Forelimb muscle (tissue), 1 donor: ENCODE results near the gene SLC30A2. TPM values are rescaled to one million over a fixed set of nuclear protein-coding genes. Genes with fewer than 3 reads are reported as not detected.

ENCODE experiments used
- DNase-seq: peaks from one replicate; pipeline ENCODE4 v3.0.0-alpha.2; 2013; ENCODE audit warnings: low read depth
- polyA plus RNA-seq: library from polyadenylated mRNA; unstranded; fragments of 120-200 nt; gene quantifications from one replicate; pipeline ENCODE4 v1.2.1, GENCODE V29; 2013; ENCODE audit not compliant: insufficient read length

The SLC30A2 gene
- polyA plus RNA-seq, 1 donor = 1.00 TPM

DNA sequence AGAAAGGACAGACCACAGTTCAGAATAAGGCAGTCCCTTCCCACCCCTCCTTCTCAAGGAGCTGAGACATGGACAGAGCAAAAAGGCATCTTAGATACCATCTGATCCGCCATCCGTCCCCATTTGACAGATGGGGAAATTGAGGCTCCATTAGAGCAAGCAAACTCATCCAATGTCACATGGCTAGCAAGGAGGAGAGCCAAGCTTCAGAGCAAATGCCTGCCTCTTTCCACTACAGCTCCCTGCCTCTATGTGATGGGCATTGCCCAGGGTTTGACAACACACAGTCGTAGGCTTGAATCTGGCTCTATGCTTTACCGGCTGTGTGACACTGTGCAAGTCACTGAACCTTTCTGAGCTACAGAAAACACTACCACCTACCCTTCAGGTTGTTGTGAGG is 3.9 kb downstream of the SLC30A2 start:
- no peak for DNase-seq

DNA sequence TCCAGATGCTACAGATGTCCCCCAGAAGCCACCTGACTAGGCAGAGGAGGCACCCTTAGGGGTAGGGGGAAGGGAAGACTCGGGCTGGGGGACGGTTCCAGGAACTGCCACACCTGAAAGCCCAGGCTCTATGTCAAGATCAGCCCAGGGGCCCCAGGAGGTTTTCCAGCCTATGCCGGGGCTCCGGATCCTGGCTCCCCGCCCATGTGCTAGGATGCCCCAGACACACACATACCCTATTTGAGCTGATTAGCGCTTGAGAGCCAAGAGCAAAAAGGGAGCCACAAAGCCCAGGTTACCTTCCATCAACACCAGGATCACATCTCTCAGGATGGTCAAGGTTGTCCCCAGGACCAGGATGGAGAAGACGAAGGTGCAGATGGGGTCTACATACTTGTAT is 4.5 kb downstream of the SLC30A2 start:
- DNase-seq = no peak

DNA sequence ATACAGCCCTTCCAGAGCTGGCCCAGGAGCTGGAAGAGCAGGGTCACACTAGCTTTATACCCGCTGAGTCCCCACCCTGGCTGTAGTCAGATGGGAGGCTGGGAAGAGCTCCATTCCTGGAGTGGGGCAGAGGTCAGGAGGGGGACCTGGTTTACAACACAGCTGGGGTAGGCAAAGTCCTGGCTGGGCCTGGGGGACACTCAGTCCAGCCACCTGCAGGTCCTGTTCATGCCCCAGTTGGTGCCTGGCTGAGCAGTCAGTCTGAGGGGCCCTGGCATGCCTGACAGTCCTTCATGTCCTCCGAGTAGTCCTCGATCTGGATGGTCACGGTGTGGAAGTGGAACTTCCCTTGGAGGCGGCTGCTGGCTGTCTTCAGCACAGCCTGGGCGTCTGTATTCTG is 7.0 kb downstream of the SLC30A2 start:
- DNase-seq = no peak

DNA sequence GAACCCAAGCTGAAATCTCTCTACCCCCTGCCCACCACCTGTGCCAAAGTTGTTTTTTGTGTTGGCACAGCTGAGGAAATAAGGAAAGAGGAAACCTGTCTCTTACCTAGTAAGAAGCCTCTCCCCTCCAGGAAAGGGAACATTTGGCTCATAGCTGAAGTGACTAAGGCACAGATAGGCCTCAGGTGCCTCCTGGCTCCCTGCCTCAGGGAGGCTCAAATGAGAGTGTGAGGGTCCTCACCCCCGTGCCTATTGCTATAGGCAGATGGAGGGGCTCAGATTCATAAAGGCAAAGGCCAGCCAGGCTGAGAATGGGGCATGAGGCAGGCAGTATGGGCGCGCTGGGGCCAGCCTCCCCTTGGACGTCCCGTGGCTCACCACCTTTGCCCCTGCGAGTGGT is 7.4 kb downstream of the SLC30A2 start:
- no peak for DNase-seq

DNA sequence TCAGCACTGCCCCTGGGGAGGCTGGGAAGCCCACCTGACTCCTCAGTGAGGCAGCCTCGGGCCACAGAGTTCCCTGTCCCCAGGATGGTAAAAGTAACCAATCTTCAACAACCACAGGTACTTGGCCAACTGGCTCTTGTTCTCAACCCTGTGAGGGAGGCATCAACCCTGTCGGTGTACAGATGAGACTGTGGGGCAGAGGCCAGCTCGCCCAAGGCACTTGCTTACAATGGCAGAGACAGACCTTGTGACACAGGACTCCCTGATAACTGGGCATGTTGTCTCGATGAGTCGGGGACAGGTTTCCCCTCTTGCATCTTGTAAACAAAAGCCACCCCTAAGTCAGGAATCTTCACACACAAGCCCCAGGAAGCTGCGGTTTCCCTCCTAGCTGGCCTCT is 8.0 kb downstream of the SLC30A2 start:
- DNase-seq = no peak

DNA sequence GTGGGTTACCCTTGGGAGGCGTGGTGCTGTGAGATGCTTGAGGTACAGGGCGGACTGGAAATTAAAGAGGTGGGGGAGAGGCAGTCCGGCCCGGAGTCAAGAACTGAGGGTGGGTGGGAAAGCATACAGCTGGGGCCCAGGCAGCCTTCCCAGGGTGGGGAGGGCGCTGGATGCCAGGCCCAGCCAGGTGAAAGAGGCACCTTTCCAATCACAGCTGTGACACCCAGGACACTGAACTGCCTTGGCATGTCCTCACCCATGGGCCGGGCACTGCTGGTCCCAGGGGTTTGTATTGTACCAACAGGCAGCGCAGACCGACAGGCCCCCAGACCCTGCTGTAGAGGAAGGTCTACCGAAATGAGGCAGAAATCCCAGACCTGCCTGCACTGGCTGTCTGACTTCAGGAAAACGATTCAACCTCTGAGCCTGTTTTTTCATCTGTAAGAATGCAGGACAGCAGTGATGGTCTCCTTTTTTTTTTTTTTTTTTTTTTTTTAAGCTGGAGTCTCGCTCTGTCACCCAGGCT is 9.1 kb downstream of the SLC30A2 start:
- DNase-seq = no peak

DNA sequence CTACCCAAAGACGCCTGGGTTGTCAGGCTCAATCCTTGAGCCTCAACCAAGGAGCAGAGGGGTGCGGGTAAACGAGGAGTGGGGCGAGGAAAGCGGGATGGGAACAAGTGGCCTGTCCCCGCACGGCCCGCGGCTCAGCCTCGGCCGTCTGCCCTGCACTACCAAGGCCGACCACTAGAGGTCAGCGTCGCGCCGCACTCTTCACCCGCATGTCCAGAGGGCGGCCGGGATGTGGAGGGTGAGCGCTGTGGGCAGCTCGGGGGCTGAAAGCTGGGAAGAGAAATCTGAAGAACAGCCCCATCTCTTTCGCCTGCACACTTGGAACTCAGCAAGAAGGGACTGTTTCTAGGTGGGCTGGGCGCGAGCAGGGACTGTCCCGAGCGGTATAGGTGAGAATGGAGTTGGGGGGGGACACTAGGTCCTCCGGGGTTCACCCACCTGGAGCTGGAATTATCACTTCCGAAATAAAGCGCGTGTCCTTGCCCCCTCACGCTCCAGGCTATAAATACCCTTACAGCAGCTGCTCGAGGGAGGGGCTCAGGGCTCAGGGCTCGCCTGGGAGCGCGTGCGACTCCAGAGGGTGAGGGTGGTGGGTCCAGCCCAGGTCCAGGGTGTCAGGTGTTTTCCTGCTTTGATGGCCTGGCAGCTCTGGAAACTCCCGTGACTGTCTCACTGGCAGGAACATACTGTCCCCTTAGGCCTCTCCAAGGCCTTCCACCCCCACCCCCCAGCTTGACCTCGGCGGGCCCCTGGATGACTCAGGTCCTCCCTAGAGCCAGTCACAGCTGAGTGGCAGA is 9.8 kb downstream of the SLC30A2 start:
- DNase-seq = no peak

DNA sequence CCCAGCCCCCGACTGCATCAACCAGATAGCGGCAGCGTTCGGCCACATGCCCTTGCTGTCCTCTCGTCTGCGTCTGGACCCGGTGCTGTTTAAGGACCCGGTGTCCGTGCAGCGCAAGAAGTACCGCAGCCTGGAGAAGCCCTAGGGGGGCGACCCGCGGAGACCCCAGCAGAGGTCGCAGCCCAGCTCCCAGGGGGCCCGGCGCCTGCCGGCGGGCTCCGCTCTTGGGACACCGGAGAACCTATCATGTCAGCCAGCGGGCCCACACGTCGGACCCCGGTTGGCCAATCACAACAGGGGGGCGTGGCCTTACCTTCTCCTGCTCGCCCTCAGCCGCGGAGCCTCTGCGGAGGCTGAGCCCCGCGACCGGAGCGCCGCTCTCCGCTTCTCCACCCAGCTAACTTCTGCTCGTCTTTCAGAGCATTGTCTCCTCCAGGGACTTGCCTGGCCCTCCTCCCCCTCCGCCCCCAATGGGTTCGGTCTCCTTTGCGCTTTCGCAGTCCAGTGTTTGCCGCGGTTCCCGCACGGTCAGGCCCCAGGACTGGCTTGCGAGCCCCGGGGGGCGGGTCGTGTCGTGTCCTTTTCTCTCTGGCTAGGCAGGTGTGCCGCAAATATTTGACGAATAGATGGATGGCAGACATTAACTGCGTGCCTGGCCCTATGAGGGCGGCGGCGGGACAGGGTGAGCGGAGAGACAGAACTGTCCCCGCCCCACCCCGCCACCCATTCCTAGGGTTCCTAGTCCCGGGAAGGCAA is 10.5 kb downstream of the SLC30A2 start:
- peak; percentile 48 for DNase-seq

DNA sequence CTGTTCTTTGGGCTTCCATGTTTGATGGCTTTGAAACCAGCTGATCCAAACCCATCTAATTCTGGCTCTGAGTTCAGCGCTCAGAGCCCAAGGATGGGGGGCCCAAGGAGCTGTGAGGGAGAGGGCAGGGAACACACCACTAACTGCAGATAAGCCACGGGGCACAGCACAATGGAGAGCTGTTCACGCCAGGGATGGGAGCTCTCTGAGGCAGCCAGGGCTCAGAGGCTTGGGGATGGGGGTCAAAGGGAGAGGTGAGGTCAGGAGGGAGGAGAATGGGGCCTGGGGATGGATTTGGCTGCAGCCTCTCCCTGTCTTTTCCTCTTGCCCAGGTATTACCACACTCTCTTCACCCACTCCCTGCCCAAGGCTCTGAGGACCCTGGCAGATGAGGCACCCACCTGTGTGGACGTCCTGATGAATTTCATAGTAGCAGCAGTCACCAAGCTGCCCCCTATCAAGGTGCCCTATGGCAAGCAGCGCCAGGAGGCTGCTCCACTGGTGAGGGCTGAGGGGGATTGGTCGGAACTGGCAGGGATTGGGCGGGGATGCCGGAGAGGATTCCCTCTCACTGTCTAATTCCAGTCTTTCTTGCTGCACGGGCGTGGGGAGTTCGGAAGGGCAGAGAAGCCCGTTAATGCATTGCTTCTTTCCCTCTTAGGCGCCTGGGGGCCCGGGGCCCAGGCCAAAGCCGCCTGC is 11.3 kb downstream of the SLC30A2 start:
- no peak for DNase-seq

DNA sequence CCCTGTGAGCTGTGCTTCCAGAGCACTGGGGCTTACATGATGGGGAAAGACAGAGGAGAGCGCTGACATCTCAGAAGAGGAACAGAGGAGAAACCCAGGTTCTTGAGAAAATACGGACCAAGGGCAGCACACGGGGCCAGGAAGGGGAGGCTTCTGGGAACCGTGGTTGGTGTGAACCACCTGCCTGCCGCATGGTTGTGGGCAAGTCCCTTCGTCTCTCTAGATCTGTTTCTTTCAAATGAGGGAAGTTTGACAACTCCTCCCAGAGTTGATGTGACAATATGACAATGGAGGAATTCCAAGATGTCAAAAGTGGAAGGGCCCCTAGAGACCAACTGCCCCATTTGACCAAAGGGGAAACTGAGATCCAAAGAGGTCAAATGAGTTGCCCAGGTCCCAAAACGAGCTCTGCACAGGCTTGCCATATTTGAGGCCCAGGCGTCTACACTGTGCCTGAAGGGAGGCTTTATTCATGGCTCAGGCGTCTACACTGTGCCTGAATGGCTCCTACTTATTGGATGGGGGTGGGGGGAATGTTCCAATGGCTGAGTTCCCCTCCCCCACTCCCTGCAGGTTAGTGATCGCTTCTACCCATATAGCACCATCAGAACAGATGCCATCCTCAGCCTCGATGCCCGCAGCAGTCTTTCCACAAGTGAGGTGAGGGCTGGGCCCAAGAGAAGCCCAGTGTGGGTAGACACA is 13.1 kb downstream of the SLC30A2 start:
- no peak for DNase-seq

DNA sequence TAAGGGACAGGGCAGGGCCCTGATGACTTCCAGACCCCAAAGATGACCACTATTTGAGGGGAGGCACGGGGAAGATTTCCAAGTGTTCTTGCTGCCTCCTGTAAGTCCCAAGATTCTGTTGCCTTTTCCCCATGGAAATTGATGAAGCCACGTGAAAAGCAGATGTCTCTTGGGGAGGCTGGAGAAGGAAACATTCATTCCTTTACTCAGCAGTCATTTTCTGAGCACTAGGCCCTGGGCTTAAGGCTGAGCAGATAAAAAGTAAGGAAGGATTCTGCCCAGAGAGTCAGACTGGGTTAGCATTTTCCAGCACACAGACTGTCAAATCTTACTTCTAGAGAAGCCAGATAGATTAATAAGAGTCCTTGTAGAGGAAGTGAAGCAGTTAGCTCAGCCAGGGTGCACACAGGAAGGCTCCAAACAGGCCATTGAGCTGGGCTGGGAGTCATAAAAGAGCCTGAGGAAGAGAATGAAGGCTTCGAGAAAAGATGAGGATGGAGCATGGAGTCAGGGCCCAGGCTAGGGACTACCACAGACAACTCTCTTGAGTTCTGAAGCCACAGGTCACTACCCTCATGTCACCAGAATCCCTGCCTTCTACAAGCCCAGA is 14.2 kb downstream of the SLC30A2 start:
- DNase-seq = no peak

DNA sequence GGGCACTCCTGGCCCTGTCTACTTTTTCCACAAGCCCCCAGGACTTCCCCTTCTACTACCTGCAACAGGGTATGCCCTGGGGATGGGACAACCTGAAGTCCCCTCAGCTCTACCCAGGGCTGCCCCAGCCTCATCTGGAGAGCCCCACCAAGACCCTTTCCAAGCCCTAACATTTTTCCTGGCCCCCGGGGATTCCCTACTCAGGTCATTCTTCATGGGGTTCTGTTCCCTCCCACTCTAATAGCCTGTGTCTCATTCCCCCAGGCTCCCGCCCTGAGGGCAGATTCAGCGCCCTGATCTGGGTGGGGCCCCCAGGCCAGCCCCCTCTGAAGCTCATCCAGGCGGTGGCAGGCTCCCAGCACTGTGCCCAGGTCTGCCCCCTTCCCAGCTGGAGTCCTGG is 14.7 kb downstream of the SLC30A2 start:
- DNase-seq = no peak

DNA sequence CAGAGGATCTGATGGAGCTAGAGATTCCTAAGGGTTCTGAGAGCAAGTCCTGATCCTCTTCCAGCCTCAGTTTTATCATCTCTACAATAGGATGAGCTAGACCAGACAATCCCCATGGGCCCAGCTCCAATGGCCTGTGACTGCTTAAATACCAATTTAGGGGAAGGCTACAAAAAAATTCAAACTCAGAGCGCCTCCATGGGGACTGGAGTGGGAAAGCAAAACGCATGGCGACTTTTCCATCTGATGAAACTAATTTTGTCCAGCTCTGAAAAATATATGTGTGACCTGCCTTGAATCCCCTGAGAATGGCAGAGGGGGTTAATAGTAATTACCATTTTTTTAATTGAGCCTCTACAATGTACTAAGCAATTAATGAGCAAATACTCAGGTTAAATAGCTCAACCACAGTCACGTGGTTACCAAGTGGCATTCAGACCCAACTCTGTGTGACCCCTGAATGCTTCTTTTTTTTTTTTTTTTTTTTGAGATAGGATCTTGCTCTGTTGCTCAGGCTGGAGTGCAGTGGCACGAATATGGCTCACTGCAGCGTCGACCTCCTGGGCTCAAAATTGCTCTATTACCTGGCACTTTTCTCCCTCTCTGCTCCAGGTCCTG is 15.9 kb downstream of the SLC30A2 start:
- no peak for DNase-seq

DNA sequence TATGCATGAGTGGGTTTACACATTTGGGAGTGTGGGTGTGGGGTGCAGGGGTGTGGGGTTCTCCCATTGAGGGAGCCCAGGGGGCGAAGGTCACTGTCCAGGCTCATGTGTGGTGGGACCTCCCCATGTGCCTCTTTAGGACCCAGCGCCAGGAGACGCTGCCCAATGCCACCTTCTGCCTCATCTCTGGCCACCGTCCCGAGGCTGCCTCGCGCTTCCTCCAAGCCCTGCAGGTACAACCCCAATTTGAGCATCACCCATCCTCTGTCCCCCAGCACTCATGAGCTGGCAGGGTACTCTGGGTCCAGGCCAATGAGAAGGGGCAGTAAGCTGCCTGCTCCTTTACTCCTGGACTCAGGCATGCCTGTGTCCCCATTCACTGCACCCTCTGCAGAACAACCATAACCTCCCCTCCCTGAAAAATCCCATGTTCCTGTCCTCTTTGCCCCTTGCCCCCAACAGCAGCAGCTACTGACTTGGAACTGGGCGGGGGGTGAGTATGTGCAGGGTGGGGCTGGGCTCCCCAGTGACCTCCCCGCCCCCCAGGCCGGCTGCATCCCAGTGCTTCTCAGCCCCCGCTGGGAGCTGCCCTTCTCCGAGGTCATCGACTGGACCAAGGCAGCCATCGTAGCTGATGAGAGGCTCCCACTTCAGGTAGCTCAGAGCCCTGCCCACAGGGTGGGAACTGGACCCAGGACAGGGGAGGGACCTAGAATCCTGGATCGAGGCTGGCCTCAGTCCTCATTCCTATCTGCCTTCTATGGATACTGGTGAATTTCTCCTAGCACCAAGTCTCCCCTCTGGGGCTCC is 16.7 kb downstream of the SLC30A2 start:
- no peak for DNase-seq

DNA sequence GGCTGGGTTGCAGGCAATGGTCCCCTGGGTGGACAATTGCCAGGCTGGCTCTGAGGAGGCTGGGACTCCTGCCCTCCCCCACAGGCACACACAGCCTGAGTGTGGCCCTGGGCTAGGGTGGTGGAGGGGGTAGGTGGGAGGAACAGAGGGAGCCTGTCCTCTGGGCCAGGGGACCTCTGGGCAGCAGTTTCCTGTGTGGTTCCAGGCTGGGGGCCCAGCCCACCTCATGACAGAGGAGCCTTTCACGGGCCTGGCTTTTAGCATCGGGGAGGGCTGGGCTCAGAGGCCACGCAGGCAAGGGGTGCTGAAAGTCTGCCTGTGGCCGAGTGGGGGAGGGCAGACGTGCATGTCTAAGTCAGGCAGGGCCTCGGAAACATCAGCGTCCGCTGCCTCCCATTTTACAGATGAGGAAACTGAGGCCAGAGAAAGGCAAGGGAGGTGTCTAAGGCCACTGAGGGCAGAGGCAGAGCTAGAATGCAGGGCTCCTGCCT is 17.4 kb downstream of the SLC30A2 start:
- DNase-seq = no peak

DNA sequence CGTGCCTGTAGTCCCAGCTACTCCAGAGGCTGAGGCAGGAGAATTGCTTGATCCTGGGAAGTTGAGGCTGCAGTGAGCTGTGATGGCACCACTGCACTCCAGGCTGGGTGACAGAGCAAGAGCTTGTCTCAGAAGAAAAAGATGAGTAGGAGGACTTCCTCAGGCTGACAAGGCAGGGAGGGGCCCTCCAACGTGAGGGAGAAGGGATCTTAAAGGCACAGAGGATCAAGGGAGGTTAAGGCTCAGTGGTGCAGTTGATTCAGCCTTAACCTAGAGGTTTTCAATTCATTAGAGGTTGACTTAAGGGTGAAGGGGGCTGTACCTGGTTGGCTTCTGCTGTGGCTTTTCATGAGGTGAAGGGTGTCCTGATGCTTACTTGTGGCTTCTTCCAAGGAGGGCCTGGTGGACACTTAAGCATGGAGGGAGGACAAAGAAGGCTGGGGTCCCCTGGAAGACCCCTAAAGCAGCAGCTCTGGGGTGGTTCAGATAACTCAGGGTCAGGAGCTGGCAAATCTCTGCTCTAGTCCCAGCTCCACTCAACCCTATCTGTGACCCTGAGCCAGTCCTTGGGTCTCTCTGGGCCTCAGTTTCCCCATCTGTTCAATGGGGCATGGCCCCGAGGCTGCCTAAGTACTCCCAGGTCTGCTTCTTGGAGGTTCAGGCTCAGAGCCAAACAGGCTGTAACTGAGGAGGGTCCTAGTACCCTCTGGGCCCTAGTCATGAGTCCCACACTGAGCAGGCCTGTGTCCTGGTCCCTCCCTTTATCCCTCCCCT is 18.0 kb downstream of the SLC30A2 start:
- no peak for DNase-seq

DNA sequence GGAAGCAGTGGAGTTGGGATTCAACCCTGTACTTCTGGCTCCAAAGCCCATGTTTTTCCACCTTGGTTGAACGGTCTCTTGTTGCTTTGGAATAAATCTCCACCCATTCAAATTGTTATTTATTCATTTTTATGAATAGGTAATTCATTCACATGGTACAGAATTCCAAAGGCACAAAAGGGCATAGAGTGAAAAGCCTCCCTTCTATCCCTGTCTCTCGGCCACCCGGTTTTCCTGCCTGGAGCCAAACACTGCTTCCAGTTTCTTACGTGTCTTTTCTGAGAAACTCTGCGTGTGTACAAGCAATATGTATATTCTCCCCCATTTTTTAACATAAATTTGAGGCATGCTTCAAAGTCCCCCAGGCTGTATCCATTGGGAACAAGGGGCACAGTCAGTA is 20.4 kb downstream of the SLC30A2 start:
- no peak for DNase-seq

DNA sequence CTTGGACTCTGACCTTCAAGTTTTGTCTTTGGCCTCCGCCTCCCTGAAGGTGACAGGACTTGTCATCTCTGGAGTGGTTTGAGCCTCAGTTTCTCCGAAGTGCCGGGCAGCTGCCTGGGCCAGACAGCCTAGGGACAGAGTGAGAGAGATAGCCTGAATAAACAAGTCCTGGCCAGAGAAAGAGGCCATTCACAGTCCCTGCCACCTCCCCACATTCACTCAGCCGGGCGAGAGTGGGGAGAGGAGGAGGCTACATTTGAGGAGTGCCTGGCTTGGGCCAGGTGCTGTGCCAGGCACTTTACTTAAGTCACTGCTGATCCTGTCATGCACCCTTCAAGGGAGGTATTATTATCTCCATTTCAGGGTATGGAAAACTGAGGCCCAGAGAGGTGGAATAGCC is 20.9 kb downstream of the SLC30A2 start:
- no peak for DNase-seq

DNA sequence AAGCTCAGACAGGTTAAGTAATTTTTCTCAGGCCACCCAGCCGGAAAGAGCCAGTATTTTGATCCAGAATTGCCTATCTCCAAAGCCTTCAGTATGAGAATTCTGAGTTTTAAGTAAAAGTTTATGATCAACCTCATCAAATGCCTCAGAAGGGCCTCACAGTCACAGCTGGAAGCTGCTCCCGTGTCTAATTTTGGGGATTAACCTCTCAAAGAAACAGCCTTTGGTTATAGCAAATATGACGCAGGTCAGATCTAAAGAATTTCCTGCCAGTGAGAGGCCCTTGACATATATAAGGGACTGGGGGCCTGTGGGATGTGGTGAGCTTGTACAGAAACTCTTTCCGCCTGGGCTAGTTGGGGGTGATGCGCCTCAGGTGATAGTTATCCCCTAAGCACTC is 22.1 kb downstream of the SLC30A2 start:
- no peak for DNase-seq
